DLD1 (cell line): ENCODE data around the gene TPST2.

Experiments used
- in situ Hi-C: cut with HindIII; loops from 2 replicates; pipeline ENCODE4 v1.10.0; 2017; ENCODE audit warnings: low sequenced_read_pairs

Gene TPST2

GRCh38 chr22:26581026-26581425, 8.9 kb downstream of the TPST2 start:
- in situ Hi-C loops: no loop called here

- in situ Hi-C loops: no loop called here
Measured at GRCh38 chr22:26580240-26580962, 9.5 kb downstream of the TPST2 start.

GRCh38 chr22:26579331-26579886, 10.5 kb downstream of the TPST2 start:
- in situ Hi-C loops: no loop called here

- in situ Hi-C loops: no loop called here
Measured at GRCh38 chr22:26577081-26577480, 12.9 kb downstream of the TPST2 start.

- in situ Hi-C loops: no loop called here
Measured at GRCh38 chr22:26576026-26576680, 13.8 kb downstream of the TPST2 start.

GRCh38 chr22:26574001-26574723, 15.8 kb downstream of the TPST2 start:
- in situ Hi-C loops: no loop called here

- in situ Hi-C loops: no loop called here
Measured at GRCh38 chr22:26573026-26573662, 16.8 kb downstream of the TPST2 start.

- in situ Hi-C loops: no loop called here
Measured at GRCh38 chr22:26570864-26571525, 18.9 kb downstream of the TPST2 start.

GRCh38 chr22:26570115-26570514, 19.8 kb downstream of the TPST2 start:
- in situ Hi-C loops: no loop called here

GRCh38 chr22:26568207-26568706, 21.7 kb downstream of the TPST2 start:
- in situ Hi-C loops: no loop called here

- in situ Hi-C loops: no loop called here
Measured at GRCh38 chr22:26567610-26568009, 22.3 kb downstream of the TPST2 start.

GRCh38 chr22:26566994-26567393, 22.9 kb downstream of the TPST2 start:
- in situ Hi-C loops: no loop called here

GRCh38 chr22:26565889-26566288, 24.0 kb downstream of the TPST2 start:
- in situ Hi-C loops: no loop called here

GRCh38 chr22:26565181-26565580, 24.8 kb downstream of the TPST2 start:
- in situ Hi-C loops: no loop called here

GRCh38 chr22:26564672-26565071, 25.3 kb downstream of the TPST2 start:
- in situ Hi-C loops: no loop called here

GRCh38 chr22:26564181-26564580, 25.8 kb downstream of the TPST2 start:
- in situ Hi-C loops: no loop called here

GRCh38 chr22:26563022-26563421, 26.9 kb downstream of the TPST2 start:
- in situ Hi-C loops: no loop called here

GRCh38 chr22:26561756-26562417, 28.0 kb downstream of the TPST2 start:
- in situ Hi-C loops: no loop called here

GRCh38 chr22:26559961-26560575, 29.9 kb downstream of the TPST2 start:
- in situ Hi-C loops: no loop called here
